GM21825 (cell line): Measurements from ENCODE around the gene NUTM2F.
A peak's percentile ranks its signal among the peaks of the same experiment; 100 is the strongest.
"Not testable (repeated sequence)": the region's sequence is repeated elsewhere in the genome, so short reads cannot be mapped to it uniquely, and the experiment has no call there.

Experiments used
- ATAC-seq: cut with Tn5 transposase; IDR thresholded peaks from one replicate; pipeline ENCODE4 v1.9.1; 2021; ENCODE audit warnings: mild to moderate bottlenecking, moderate library complexity; ENCODE audit not compliant: unreplicated experiment

Gene NUTM2F

GRCh38 chr9:94317949-94318657, 10.3 kb downstream of the NUTM2F start:
- ATAC-seq = not testable (repeated sequence)

GRCh38 chr9:94316236-94316635, 12.2 kb downstream of the NUTM2F start:
- peak; percentile 79 for ATAC-seq

- not testable (repeated sequence) for ATAC-seq
These were observed 13.1 kb downstream of the NUTM2F start for GRCh38 chr9:94315034-94315984.

GRCh38 chr9:94303321-94303720, 25.1 kb downstream of the NUTM2F start:
- no peak for ATAC-seq

- no peak for ATAC-seq
These were observed 26.0 kb downstream of the NUTM2F start for GRCh38 chr9:94302426-94302825.

- no peak for ATAC-seq
These were observed 26.9 kb downstream of the NUTM2F start for GRCh38 chr9:94301583-94301982.

GRCh38 chr9:94300470-94301301, 27.8 kb downstream of the NUTM2F start:
- ATAC-seq = no peak

GRCh38 chr9:94298949-94299599, 29.4 kb downstream of the NUTM2F start:
- no peak for ATAC-seq

- ATAC-seq = no peak
These were observed 38.8 kb downstream of the NUTM2F start for GRCh38 chr9:94289691-94290090.

- ATAC-seq = no peak
These were observed 40.4 kb downstream of the NUTM2F start for GRCh38 chr9:94287877-94288513.

- no peak for ATAC-seq
These were observed 42.3 kb downstream of the NUTM2F start for GRCh38 chr9:94286116-94286515.

GRCh38 chr9:94281101-94281500, 47.3 kb downstream of the NUTM2F start:
- ATAC-seq = no peak

GRCh38 chr9:94280409-94280989, 47.9 kb downstream of the NUTM2F start:
- ATAC-seq = no peak

GRCh38 chr9:94277885-94278536, 50.4 kb downstream of the NUTM2F start:
- ATAC-seq = no peak

GRCh38 chr9:94277029-94277428, 51.4 kb downstream of the NUTM2F start:
- not testable (repeated sequence) for ATAC-seq

GRCh38 chr9:94270009-94270408, 58.4 kb downstream of the NUTM2F start:
- ATAC-seq = no peak

- no peak for ATAC-seq
These were observed 59.2 kb downstream of the NUTM2F start for GRCh38 chr9:94269264-94269663.
